ENCODE data around the gene MTIF2.
A peak's percentile ranks its signal among the peaks of the same experiment; 100 is the strongest.
"Not testable (repeated sequence)": the region's sequence is repeated elsewhere in the genome, so short reads cannot be mapped to it uniquely, and the experiment has no call there.

Gene MTIF2

GRCh38 chr2:55296393-55296792 lies 27.4 kb upstream of the MTIF2 start:
- H3K4me3 ChIP-seq (ENCODE audit: control insufficient read depth in 1 of 7, extremely low read depth in 1 of 7, insufficient read depth in 4 of 7, low read depth in 2 of 7, low read length in 6 of 7), result no peak overlapping the region
- no peak overlapping the region for H3K27ac ChIP-seq (ENCODE audit: insufficient read depth in 1 of 2, low read depth in 1 of 2, low read length in 2 of 2, poor library complexity in 1 of 2, severe bottlenecking in 2 of 2)
- peaks cover 8 to 48% (median 27%) of the 10 kb centered on the region in 4 experiments for H3K36me3 ChIP-seq (ENCODE audit: control insufficient read depth in 4 of 4, insufficient read depth in 4 of 4, low read length in 3 of 4)
- H3K9me3 ChIP-seq (ENCODE audit: control extremely low read depth in 1 of 5, control insufficient read depth in 4 of 5, insufficient read depth in 2 of 5, low read depth in 1 of 5, low read length in 4 of 5), result no peaks in the 10 kb centered on the region
- CTCF ChIA-PET, result interaction anchor here (0.9 to 2.5 kb wide), 2 partner anchors 12 to 32 kb away, joined by 3 to 8 read pairs; no protein-coding TSS in a partner anchor
- H3K4me1 ChIP-seq (ENCODE audit: control extremely low read depth in 1 of 4, control insufficient read depth in 4 of 4, insufficient read depth in 4 of 4, low read length in 3 of 4), result peaks cover 0 to 2% (median 0%) of the 10 kb centered on the region in 4 experiments
- POLR2A ChIA-PET, result no interaction called here
- no peak for DNase-seq
- H3K27me3 ChIP-seq (replicated peaks in 2 of 5; ENCODE audit: control insufficient read depth in 4 of 5, insufficient read depth in 5 of 5, low read length in 4 of 5), result no peaks in the 10 kb centered on the region

DNA sequence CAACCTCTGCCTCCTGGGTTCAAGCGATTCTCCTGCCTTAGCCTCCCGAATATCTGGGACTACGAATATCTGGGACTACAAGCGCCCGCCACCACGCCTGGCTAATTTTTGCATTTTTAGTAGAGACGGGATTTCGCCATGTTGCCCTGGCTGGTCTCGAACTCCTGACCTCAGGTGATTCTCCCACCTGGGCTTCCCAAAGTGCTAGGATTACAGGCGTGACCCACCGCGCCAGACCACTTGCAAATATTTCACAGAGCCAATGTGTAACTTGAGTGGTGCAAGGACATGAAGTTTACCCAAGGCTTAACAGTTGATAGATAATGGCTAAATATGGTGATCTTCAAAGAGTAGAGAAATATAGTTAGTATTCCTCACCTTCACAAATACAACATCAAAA lies 14.1 kb upstream of the MTIF2 start:
- POLR2A ChIA-PET, result no interaction called here
- Histone ChIP-seq H3K9me3 (ENCODE audit: control extremely low read depth in 1 of 5, control insufficient read depth in 4 of 5, insufficient read depth in 2 of 5, low read depth in 1 of 5, low read length in 4 of 5) (no peaks in the 10 kb centered on the region), H3K27me3 (replicated peaks in 2 of 5; ENCODE audit: control insufficient read depth in 4 of 5, insufficient read depth in 5 of 5, low read length in 4 of 5) (no peaks in the 10 kb centered on the region), H3K4me3 (ENCODE audit: control insufficient read depth in 1 of 7, extremely low read depth in 1 of 7, insufficient read depth in 4 of 7, low read depth in 2 of 7, low read length in 6 of 7) (peak overlapping the region in 5 of 7 experiments; percentile 81 to 95 (median 90)), H3K36me3 (ENCODE audit: control insufficient read depth in 4 of 4, insufficient read depth in 4 of 4, low read length in 3 of 4) (peaks cover 5 to 6% (median 5%) of the 10 kb centered on the region in 4 experiments), H3K27ac (ENCODE audit: insufficient read depth in 1 of 2, low read depth in 1 of 2, low read length in 2 of 2, poor library complexity in 1 of 2, severe bottlenecking in 2 of 2) (peak overlapping the region in 1 of 2 experiments; percentile 91), H3K4me1 (ENCODE audit: control extremely low read depth in 1 of 4, control insufficient read depth in 4 of 4, insufficient read depth in 4 of 4, low read length in 3 of 4) (peaks cover 2 to 18% (median 10%) of the 10 kb centered on the region in 4 experiments)
- DNase-seq, result no peak
- WGBS (ENCODE audit: insufficient coverage), result 97% methylated on average over 12 of the region's 12 CpGs
- CTCF ChIA-PET, result interaction anchor here (1.6 kb wide), 1 partner anchor 10 kb away, joined by 5 read pairs; no protein-coding TSS in a partner anchor

DNA sequence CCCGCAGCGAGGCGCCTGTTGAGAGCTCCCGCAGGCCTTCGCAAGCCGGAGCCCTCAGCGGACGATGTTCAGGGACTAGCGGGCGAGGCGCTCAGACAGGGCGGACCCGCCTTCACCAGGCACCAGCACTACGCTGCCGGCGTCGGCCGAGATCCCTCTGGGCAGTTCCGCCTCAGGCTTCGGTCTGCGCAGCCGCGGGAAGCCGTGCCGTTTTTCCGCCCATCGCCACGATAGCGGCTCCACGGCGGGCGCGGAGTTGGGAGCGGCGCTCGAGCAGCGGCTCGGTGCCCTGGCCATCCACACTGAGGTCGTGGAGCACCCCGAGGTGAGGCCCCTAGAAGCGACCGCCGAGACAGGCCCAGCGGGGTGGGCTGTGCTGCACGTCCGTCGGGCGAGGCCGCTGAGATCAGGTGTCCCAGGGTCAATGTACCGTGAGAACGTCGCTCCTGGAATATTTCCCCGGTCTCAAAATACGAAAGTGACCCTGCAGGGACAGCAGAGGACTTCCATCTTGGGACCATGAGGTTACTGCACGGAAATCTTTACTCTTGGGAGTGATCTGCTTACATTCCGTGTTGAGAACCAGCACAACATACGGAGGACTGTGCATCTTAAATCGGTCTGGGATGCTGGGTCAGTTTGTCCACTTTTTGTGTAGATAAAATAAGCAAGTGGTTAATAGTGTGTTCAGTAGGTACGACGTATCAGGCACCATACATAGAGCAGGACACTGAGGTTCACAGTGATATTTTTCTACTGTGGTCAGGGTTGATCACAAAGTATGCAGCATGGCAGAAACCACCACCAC lies 13.3 kb upstream of the MTIF2 start:
- peaks cover 0 to 6% (median 4%) of the 10 kb centered on the region in 4 experiments for H3K36me3 ChIP-seq (ENCODE audit: control insufficient read depth in 4 of 4, insufficient read depth in 4 of 4, low read length in 3 of 4)
- no peaks in the 10 kb centered on the region for H3K9me3 ChIP-seq (ENCODE audit: control extremely low read depth in 1 of 5, control insufficient read depth in 4 of 5, insufficient read depth in 2 of 5, low read depth in 1 of 5, low read length in 4 of 5)
- DNase-seq, result peak; percentile 88 to 94 (median 94)
- WGBS (ENCODE audit: insufficient coverage), result 2% methylated on average over 54 of the region's 60 CpGs
- H3K27ac ChIP-seq (ENCODE audit: insufficient read depth in 1 of 2, low read depth in 1 of 2, low read length in 2 of 2, poor library complexity in 1 of 2, severe bottlenecking in 2 of 2), result peak overlapping the region; percentile 75 to 91
- CTCF ChIA-PET, result no interaction called here
- POLR2A ChIA-PET, result no interaction called here
- H3K4me1 ChIP-seq (ENCODE audit: control extremely low read depth in 1 of 4, control insufficient read depth in 4 of 4, insufficient read depth in 4 of 4, low read length in 3 of 4), result peaks cover 2 to 18% (median 10%) of the 10 kb centered on the region in 4 experiments
- H3K4me3 ChIP-seq (ENCODE audit: control insufficient read depth in 1 of 7, extremely low read depth in 1 of 7, insufficient read depth in 4 of 7, low read depth in 2 of 7, low read length in 6 of 7), result peak overlapping the region; percentile 42 to 95 (median 89)
- no peaks in the 10 kb centered on the region for H3K27me3 ChIP-seq (replicated peaks in 2 of 5; ENCODE audit: control insufficient read depth in 4 of 5, insufficient read depth in 5 of 5, low read length in 4 of 5)

- H3K9me3 ChIP-seq (ENCODE audit: control extremely low read depth in 1 of 5, control insufficient read depth in 4 of 5, insufficient read depth in 2 of 5, low read depth in 1 of 5, low read length in 4 of 5); DNase-seq; H3K27me3 ChIP-seq (replicated peaks in 2 of 5; ENCODE audit: control insufficient read depth in 4 of 5, insufficient read depth in 5 of 5, low read length in 4 of 5); CTCF ChIA-PET; H3K36me3 ChIP-seq (ENCODE audit: control insufficient read depth in 4 of 4, insufficient read depth in 4 of 4, low read length in 3 of 4); H3K27ac ChIP-seq (ENCODE audit: insufficient read depth in 1 of 2, low read depth in 1 of 2, low read length in 2 of 2, poor library complexity in 1 of 2, severe bottlenecking in 2 of 2); POLR2A ChIA-PET: not testable (repeated sequence)
- peak overlapping the region in 1 of 7 experiments; percentile 81 for H3K4me3 ChIP-seq (ENCODE audit: control insufficient read depth in 1 of 7, extremely low read depth in 1 of 7, insufficient read depth in 4 of 7, low read depth in 2 of 7, low read length in 6 of 7)
- WGBS (ENCODE audit: insufficient coverage), result 100% methylated on average over 3 of the region's 5 CpGs
- H3K4me1 ChIP-seq (ENCODE audit: control extremely low read depth in 1 of 4, control insufficient read depth in 4 of 4, insufficient read depth in 4 of 4, low read length in 3 of 4), result peaks cover 2 to 18% (median 10%) of the 10 kb centered on the region in 4 experiments
These were observed 12.0 kb upstream of the MTIF2 start for GRCh38 chr2:55280851-55281546.

- CTCF ChIA-PET; H3K9me3 ChIP-seq (ENCODE audit: control extremely low read depth in 1 of 5, control insufficient read depth in 4 of 5, insufficient read depth in 2 of 5, low read depth in 1 of 5, low read length in 4 of 5); H3K27me3 ChIP-seq (replicated peaks in 2 of 5; ENCODE audit: control insufficient read depth in 4 of 5, insufficient read depth in 5 of 5, low read length in 4 of 5); POLR2A ChIA-PET; H3K27ac ChIP-seq (ENCODE audit: insufficient read depth in 1 of 2, low read depth in 1 of 2, low read length in 2 of 2, poor library complexity in 1 of 2, severe bottlenecking in 2 of 2); H3K36me3 ChIP-seq (ENCODE audit: control insufficient read depth in 4 of 4, insufficient read depth in 4 of 4, low read length in 3 of 4); DNase-seq; H3K4me3 ChIP-seq (ENCODE audit: control insufficient read depth in 1 of 7, extremely low read depth in 1 of 7, insufficient read depth in 4 of 7, low read depth in 2 of 7, low read length in 6 of 7): not testable (repeated sequence)
- peaks cover 2 to 18% (median 10%) of the 10 kb centered on the region in 4 experiments for H3K4me1 ChIP-seq (ENCODE audit: control extremely low read depth in 1 of 4, control insufficient read depth in 4 of 4, insufficient read depth in 4 of 4, low read length in 3 of 4)
- WGBS (ENCODE audit: insufficient coverage), result 88% methylated on average over 3 of the region's 7 CpGs
These were observed 10.9 kb upstream of the MTIF2 start for GRCh38 chr2:55279859-55280424.

- H3K27ac ChIP-seq (ENCODE audit: insufficient read depth in 1 of 2, low read depth in 1 of 2, low read length in 2 of 2, poor library complexity in 1 of 2, severe bottlenecking in 2 of 2); H3K36me3 ChIP-seq (ENCODE audit: control insufficient read depth in 4 of 4, insufficient read depth in 4 of 4, low read length in 3 of 4); H3K4me3 ChIP-seq (ENCODE audit: control insufficient read depth in 1 of 7, extremely low read depth in 1 of 7, insufficient read depth in 4 of 7, low read depth in 2 of 7, low read length in 6 of 7); POLR2A ChIA-PET; H3K27me3 ChIP-seq (replicated peaks in 2 of 5; ENCODE audit: control insufficient read depth in 4 of 5, insufficient read depth in 5 of 5, low read length in 4 of 5); H3K9me3 ChIP-seq (ENCODE audit: control extremely low read depth in 1 of 5, control insufficient read depth in 4 of 5, insufficient read depth in 2 of 5, low read depth in 1 of 5, low read length in 4 of 5); CTCF ChIA-PET; DNase-seq: not testable (repeated sequence)
- peaks cover 2 to 18% (median 10%) of the 10 kb centered on the region in 4 experiments for H3K4me1 ChIP-seq (ENCODE audit: control extremely low read depth in 1 of 4, control insufficient read depth in 4 of 4, insufficient read depth in 4 of 4, low read length in 3 of 4)
- 73% methylated on average over 2 of the region's 10 CpGs for WGBS (ENCODE audit: insufficient coverage)
These were observed 10.3 kb upstream of the MTIF2 start for GRCh38 chr2:55279214-55279835.
